SK-N-SH (cell line): ENCODE results near the gene UCK2. TPM values are rescaled to one million over a fixed set of nuclear protein-coding genes. Genes with fewer than 3 reads are reported as not detected.

Experiments
- CTCF ChIA-PET: fragments of 300-600, 350-600 bp; formaldehyde crosslinking; extraction: SDS; loops from one replicate; lab custom pipeline; 2021; lab: Yijun Ruan, JAX
- POLR2A ChIA-PET: fragments of 350-600 bp; sonication (Branson Sonifier 250); formaldehyde crosslinking; extraction: SDS; loops from one replicate; lab custom pipeline; 2020; ENCODE audit warnings: antibody characterized with exemption, inconsistent platforms; lab: Yijun Ruan, JAX
- DNase-seq: peaks from one replicate; pipeline ENCODE4 v3.0.0; 2012
- H2AFZ ChIP-seq: fragments of 200-600 bp; sonication (generic); 2 replicates; pipeline ENCODE4 v1.8.1; 2016; ENCODE audit warnings: antibody characterized with exemption, mild to moderate bottlenecking, low read depth
- H3F3A ChIP-seq: fragments of 200-600 bp; sonication (generic); replicated peaks from 2 replicates; pipeline ENCODE3; 2016; ENCODE audit warnings: antibody characterized with exemption, mild to moderate bottlenecking; ENCODE audit not compliant: insufficient read depth
- H3K27ac ChIP-seq, 2 experiments: fragments of 200-500 bp in 1 of 2; fragments of 200-600 bp in 1 of 2; sonication (Bioruptor generic) in 1 of 2; sonication (generic), shearing (Covaris generic) in 1 of 2; 2 replicates each; pipeline versions ENCODE4 v1.5.1 to v1.6.1; 2014 to 2016; ENCODE audit warnings: low read depth in 2 of 2, inconsistent platforms in 1 of 2, low read length in 1 of 2, mild to moderate bottlenecking in 1 of 2, mixed read lengths in 1 of 2
- H3K27me3 ChIP-seq: fragments of 200-600 bp; sonication (generic), shearing (Covaris generic); 2 replicates; pipeline ENCODE4 v1.6.1; 2016; ENCODE audit warnings: mixed run types; ENCODE audit not compliant: insufficient read depth
- H3K36me3 ChIP-seq, 2 experiments: fragments of 200-500 bp in 1 of 2; fragments of 200-600 bp in 1 of 2; sonication (Bioruptor generic) in 1 of 2; sonication (generic) in 1 of 2; replicated peaks in 1 of 2; 2 replicates each; pipeline versions ENCODE3 to v1.5.1; 2014 to 2016; ENCODE audit warnings: low read length in 1 of 2, mild to moderate bottlenecking in 1 of 2; ENCODE audit not compliant: insufficient read depth in 2 of 2, control insufficient read depth in 1 of 2
- H3K4me1 ChIP-seq, 2 experiments: fragments of 200-500 bp in 1 of 2; fragments of 200-600 bp in 1 of 2; sonication (Bioruptor generic) in 1 of 2; sonication (generic), shearing (Covaris generic) in 1 of 2; 2 replicates each; pipeline versions ENCODE4 v1.5.1 to v1.6.1; 2014 to 2016; ENCODE audit warnings: low read depth in 1 of 2, low read length in 1 of 2, mixed run types in 1 of 2; ENCODE audit not compliant: insufficient read depth in 2 of 2, control insufficient read depth in 1 of 2
- H3K4me2 ChIP-seq: fragments of 200-600 bp; sonication (generic), shearing (Covaris generic); 2 replicates; pipeline ENCODE4 v1.6.1; 2017; ENCODE audit warnings: mixed run types
- H3K4me3 ChIP-seq, 2 experiments: fragments of 200-500 bp in 1 of 2; fragments of 200-600 bp in 1 of 2; sonication (Bioruptor generic) in 1 of 2; sonication (generic), shearing (Covaris generic) in 1 of 2; 2 replicates each; pipeline versions ENCODE4 v1.5.1 to v1.8.1; 2014 to 2016; ENCODE audit warnings: low read depth in 2 of 2, inconsistent platforms in 1 of 2, low read length in 1 of 2, mild to moderate bottlenecking in 1 of 2, mixed read lengths in 1 of 2, moderate library complexity in 1 of 2
- H3K79me2 ChIP-seq: fragments of 200-600 bp; sonication (generic); 2 replicates; pipeline ENCODE4 v1.8.1; 2017; ENCODE audit warnings: mild to moderate bottlenecking; ENCODE audit not compliant: insufficient read depth
- H3K9ac ChIP-seq: fragments of 200-600 bp; sonication (generic); 2 replicates; pipeline ENCODE4 v1.6.1; 2017; ENCODE audit warnings: mixed run types
- H3K9me2 ChIP-seq: fragments of 200-600 bp; sonication (generic); 2 replicates; pipeline ENCODE4 v1.6.1; 2017; ENCODE audit warnings: mixed run types
- H3K9me3 ChIP-seq: fragments of 200-600 bp; sonication (generic); 2 replicates; pipeline ENCODE4 v1.6.1; 2017; ENCODE audit warnings: mixed run types, mild to moderate bottlenecking, moderate library complexity
- H4K20me1 ChIP-seq: fragments of 200-600 bp; sonication (generic); 2 replicates; pipeline ENCODE4 v1.6.1; 2017; ENCODE audit warnings: mild to moderate bottlenecking, mixed run types; ENCODE audit not compliant: insufficient read depth
- CHD2 ChIP-seq: fragments of 150-350 bp; IDR thresholded peaks from 2 replicates; pipeline ENCODE4 v1.6.1; 2018; ENCODE audit warnings: low read length; ENCODE audit not compliant: partially characterized antibody
- ELF1 ChIP-seq: IDR thresholded peaks from 2 replicates; pipeline ENCODE4 v1.4.0; 2012
- FOXJ3 ChIP-seq: sonication (generic); formaldehyde crosslinking; IDR thresholded peaks from 2 replicates; pipeline ENCODE4 v1.5.1; 2020; ENCODE audit warnings: mild to moderate bottlenecking, missing genetic modification reagents
- FOXM1 ChIP-seq: IDR thresholded peaks from 2 replicates; pipeline ENCODE4 v1.4.0; 2012; ENCODE audit warnings: low read depth, mild to moderate bottlenecking
- JUND ChIP-seq: IDR thresholded peaks from 2 replicates; pipeline ENCODE4 v1.4.0; 2012
- MAX ChIP-seq: IDR thresholded peaks from 2 replicates; pipeline ENCODE4 v1.4.0; 2012; ENCODE audit warnings: low read depth
- MEF2A ChIP-seq: IDR thresholded peaks from 2 replicates; pipeline ENCODE4 v1.4.0; 2012; ENCODE audit warnings: low read depth, borderline replicate concordance
- NRF1 ChIP-seq: IDR thresholded peaks from 2 replicates; pipeline ENCODE4 v1.6.1; 2012; ENCODE audit warnings: low read depth, mild to moderate bottlenecking, low read length
- PBX3 ChIP-seq: IDR thresholded peaks from 2 replicates; pipeline ENCODE4; 2012
- POLR2AphosphoS5 ChIP-seq: IDR thresholded peaks from 2 replicates; pipeline ENCODE4 v1.6.1; 2012; ENCODE audit warnings: low read depth, low read length
- RAD21 ChIP-seq: IDR thresholded peaks from 2 replicates; pipeline ENCODE4 v1.6.1; 2012; ENCODE audit warnings: mild to moderate bottlenecking, low read length
- RCOR1 ChIP-seq: fragments of 150-350 bp; IDR thresholded peaks from 2 replicates; pipeline ENCODE4 v1.6.1; 2017; ENCODE audit warnings: antibody characterized with exemption, low read length
- RXRA ChIP-seq: IDR thresholded peaks from 2 replicates; pipeline ENCODE4 v1.4.0; 2012; ENCODE audit warnings: low read depth, mild to moderate bottlenecking, borderline replicate concordance
- SIN3A ChIP-seq: IDR thresholded peaks from 2 replicates; pipeline ENCODE4 v1.6.1; 2012; ENCODE audit warnings: low read depth, mild to moderate bottlenecking, low read length, moderate library complexity, borderline replicate concordance
- TAF1 ChIP-seq: IDR thresholded peaks from 2 replicates; pipeline ENCODE4 v1.6.1; 2012; ENCODE audit warnings: low read depth, mild to moderate bottlenecking, low read length, moderate library complexity, borderline replicate concordance
- USF1 ChIP-seq: IDR thresholded peaks from 2 replicates; pipeline ENCODE4 v1.4.0; 2012; ENCODE audit warnings: low read depth, borderline replicate concordance
- WGBS: methylation state at CpG from one replicate; pipeline ENCODE4 v1.1.6; 2017; ENCODE audit warnings: low lambda C conversion rate; 5-methylcytosine and 5-hydroxymethylcytosine counted together
- polyA plus RNA-seq, 3 experiments: library from polyadenylated mRNA; depleted of rRNA; stranded (reverse); fragments of >200 nt; gene quantifications; 2 replicates each; pipeline ENCODE4 v1.2.3, GENCODE V29; 2012
- TF ChIP-seq, protein P1 (sequence below): IDR thresholded peaks from 2 replicates; pipeline ENCODE4 v1.4.0; 2012; ENCODE audit warnings: low read depth, borderline replicate concordance
- TF ChIP-seq, protein P2 (sequence below): fragments of 200-600 bp; sonication (generic); IDR thresholded peaks from 2 replicates; pipeline ENCODE4 v1.6.1; 2017; ENCODE audit warnings: antibody characterized with exemption, mild to moderate bottlenecking, moderate library complexity
- TF ChIP-seq, protein P3 (sequence below): IDR thresholded peaks from 2 replicates; pipeline ENCODE4 v1.6.1; 2012; ENCODE audit warnings: mild to moderate bottlenecking, low read depth, low read length, moderate library complexity

UCK2 gene
- polyA plus RNA-seq, 1 of the 3 experiments (the other 2 are of a cell fraction): 53.7 TPM

GRCh38 chr1:165807613-165808012 is 19.8 kb upstream of the UCK2 start:
- Histone ChIP-seq H3K9me3 (no peaks in the 10 kb centered on the region), H2AFZ (no peak overlapping the region), H3K27ac (no peak overlapping the region), H3K4me2 (no peak overlapping the region), H3K4me3 (no peak overlapping the region), H3K36me3 (no peaks in the 10 kb centered on the region), H4K20me1 (no peaks in the 10 kb centered on the region), H3K4me1 (no peaks in the 10 kb centered on the region), H3K79me2 (no peaks in the 10 kb centered on the region), H3F3A (no peaks in the 10 kb centered on the region), H3K9ac (no peak overlapping the region), H3K27me3 (no peaks in the 10 kb centered on the region), H3K9me2 (no peaks in the 10 kb centered on the region)
- no peak for TF ChIP-seq POLR2AphosphoS5
- TF ChIP-seq RAD21: no peak
- no peak for TF ChIP-seq TAF1
- no peak for TF ChIP-seq ELF1
- no peak for TF ChIP-seq SIN3A
- TF ChIP-seq NRF1: no peak
- TF ChIP-seq JUND: no peak
- TF ChIP-seq MEF2A: no peak
- no peak for TF ChIP-seq CHD2
- TF ChIP-seq PBX3: no peak
- no peak for TF ChIP-seq FOXJ3 (CRISPR knock-in tag)
- no peak for TF ChIP-seq RXRA
- POLR2A ChIA-PET: no interaction called here
- no peak for DNase-seq
- CTCF ChIA-PET: no interaction called here

- no peaks in the 10 kb centered on the region for H3K4me1 ChIP-seq
- H3K9me2 ChIP-seq: no peaks in the 10 kb centered on the region
- WGBS: 19% methylated on average over 3 of the region's 3 CpGs
- ChIA-PET POLR2A (no interaction called here), CTCF (no interaction called here)
- H3K27me3 ChIP-seq: no peaks in the 10 kb centered on the region
- H3K36me3 ChIP-seq: no peaks in the 10 kb centered on the region
- no peaks in the 10 kb centered on the region for H3K9me3 ChIP-seq
- H3F3A ChIP-seq: no peaks in the 10 kb centered on the region
- no peak overlapping the region for H3K4me2 ChIP-seq
- no peak overlapping the region for H3K4me3 ChIP-seq
- H2AFZ ChIP-seq: no peak overlapping the region
- H3K27ac ChIP-seq: no peak overlapping the region
- no peaks in the 10 kb centered on the region for H4K20me1 ChIP-seq
- H3K79me2 ChIP-seq: no peaks in the 10 kb centered on the region
- no peak for DNase-seq
- no peak overlapping the region for H3K9ac ChIP-seq
- TF ChIP-seq MAX: no peak
- TF ChIP-seq USF1: no peak
- TF ChIP-seq RCOR1: no peak
- no peak for TF ChIP-seq NRF1
- no peak for TF ChIP-seq CHD2
- TF ChIP-seq FOXM1: no peak
- TF ChIP-seq, protein P1, sequence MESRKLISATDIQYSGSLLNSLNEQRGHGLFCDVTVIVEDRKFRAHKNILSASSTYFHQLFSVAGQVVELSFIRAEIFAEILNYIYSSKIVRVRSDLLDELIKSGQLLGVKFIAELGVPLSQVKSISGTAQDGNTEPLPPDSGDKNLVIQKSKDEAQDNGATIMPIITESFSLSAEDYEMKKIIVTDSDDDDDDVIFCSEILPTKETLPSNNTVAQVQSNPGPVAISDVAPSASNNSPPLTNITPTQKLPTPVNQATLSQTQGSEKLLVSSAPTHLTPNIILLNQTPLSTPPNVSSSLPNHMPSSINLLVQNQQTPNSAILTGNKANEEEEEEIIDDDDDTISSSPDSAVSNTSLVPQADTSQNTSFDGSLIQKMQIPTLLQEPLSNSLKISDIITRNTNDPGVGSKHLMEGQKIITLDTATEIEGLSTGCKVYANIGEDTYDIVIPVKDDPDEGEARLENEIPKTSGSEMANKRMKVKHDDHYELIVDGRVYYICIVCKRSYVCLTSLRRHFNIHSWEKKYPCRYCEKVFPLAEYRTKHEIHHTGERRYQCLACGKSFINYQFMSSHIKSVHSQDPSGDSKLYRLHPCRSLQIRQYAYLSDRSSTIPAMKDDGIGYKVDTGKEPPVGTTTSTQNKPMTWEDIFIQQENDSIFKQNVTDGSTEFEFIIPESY: no peak
- TF ChIP-seq, protein P2, sequence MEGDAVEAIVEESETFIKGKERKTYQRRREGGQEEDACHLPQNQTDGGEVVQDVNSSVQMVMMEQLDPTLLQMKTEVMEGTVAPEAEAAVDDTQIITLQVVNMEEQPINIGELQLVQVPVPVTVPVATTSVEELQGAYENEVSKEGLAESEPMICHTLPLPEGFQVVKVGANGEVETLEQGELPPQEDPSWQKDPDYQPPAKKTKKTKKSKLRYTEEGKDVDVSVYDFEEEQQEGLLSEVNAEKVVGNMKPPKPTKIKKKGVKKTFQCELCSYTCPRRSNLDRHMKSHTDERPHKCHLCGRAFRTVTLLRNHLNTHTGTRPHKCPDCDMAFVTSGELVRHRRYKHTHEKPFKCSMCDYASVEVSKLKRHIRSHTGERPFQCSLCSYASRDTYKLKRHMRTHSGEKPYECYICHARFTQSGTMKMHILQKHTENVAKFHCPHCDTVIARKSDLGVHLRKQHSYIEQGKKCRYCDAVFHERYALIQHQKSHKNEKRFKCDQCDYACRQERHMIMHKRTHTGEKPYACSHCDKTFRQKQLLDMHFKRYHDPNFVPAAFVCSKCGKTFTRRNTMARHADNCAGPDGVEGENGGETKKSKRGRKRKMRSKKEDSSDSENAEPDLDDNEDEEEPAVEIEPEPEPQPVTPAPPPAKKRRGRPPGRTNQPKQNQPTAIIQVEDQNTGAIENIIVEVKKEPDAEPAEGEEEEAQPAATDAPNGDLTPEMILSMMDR: no peak
- TF ChIP-seq, protein P3, sequence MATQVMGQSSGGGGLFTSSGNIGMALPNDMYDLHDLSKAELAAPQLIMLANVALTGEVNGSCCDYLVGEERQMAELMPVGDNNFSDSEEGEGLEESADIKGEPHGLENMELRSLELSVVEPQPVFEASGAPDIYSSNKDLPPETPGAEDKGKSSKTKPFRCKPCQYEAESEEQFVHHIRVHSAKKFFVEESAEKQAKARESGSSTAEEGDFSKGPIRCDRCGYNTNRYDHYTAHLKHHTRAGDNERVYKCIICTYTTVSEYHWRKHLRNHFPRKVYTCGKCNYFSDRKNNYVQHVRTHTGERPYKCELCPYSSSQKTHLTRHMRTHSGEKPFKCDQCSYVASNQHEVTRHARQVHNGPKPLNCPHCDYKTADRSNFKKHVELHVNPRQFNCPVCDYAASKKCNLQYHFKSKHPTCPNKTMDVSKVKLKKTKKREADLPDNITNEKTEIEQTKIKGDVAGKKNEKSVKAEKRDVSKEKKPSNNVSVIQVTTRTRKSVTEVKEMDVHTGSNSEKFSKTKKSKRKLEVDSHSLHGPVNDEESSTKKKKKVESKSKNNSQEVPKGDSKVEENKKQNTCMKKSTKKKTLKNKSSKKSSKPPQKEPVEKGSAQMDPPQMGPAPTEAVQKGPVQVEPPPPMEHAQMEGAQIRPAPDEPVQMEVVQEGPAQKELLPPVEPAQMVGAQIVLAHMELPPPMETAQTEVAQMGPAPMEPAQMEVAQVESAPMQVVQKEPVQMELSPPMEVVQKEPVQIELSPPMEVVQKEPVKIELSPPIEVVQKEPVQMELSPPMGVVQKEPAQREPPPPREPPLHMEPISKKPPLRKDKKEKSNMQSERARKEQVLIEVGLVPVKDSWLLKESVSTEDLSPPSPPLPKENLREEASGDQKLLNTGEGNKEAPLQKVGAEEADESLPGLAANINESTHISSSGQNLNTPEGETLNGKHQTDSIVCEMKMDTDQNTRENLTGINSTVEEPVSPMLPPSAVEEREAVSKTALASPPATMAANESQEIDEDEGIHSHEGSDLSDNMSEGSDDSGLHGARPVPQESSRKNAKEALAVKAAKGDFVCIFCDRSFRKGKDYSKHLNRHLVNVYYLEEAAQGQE: no peak
These were observed 11.7 kb upstream of the UCK2 start for GRCh38 chr1:165815725-165816124.
